Mammary epithelial cell (primary cell): ENCODE measurements around the gene ZNF865.

Experiments
- EZH2 ChIP-seq: IDR thresholded peaks from 2 replicates; pipeline ENCODE4 v1.6.1; 2012; ENCODE audit warnings: low read length, inconsistent platforms, borderline replicate concordance
- TF ChIP-seq, protein P1 (sequence below), 2 donors: IDR thresholded peaks in 1 of 2; conservative IDR thresholded peaks in 1 of 2; 2 replicates each; pipeline ENCODE4 v1.5.1; 2011 to 2012; ENCODE audit warnings: inconsistent platforms in 2 of 2, low read length in 2 of 2, mild to moderate bottlenecking in 2 of 2, control low read depth in 1 of 2, low read depth in 1 of 2; ENCODE audit not compliant: insufficient read depth in 1 of 2; ENCODE audit errors: extremely low read depth in 1 of 2

DNA sequence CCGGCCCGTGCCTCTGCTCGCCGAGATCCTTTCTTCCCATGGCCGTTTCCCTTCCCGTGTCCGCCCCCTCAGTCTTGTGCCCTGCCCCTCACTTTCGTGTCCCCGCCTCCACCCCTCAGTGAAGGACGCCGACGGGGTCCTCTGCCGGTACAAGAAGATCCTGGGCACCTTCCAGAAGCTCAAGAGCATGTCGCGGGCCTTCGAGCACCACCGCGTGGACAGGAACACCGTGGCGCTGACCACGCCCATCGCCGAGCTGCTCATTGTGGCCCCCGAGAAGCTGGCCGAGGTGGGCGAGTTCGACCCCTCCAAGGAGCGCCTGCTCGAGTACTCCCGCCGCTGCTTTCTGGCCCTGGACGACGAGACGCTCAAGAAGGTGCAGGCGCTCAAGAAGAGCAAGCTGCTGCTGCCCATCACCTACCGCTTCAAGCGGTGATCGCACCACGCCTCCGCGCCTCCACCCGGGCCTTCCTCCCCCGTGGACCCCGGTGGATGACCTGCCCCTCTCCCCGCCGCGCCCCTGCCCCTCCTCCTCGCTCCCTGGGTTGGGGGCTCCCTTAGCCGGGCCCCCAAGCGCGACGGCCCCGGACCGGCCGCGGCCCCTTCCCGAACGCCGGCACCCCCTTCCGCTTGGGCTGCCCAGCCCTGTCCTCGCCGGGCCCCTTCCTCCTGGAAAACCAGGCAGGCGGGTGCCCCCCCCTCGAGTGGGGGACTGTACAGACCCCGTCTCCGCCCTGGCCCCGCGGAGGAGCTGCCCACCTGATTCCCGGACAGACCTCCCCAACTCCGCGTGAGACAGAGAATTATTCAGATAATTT lies 47.1 kb downstream of the ZNF865 start:
- TF ChIP-seq, protein P1, sequence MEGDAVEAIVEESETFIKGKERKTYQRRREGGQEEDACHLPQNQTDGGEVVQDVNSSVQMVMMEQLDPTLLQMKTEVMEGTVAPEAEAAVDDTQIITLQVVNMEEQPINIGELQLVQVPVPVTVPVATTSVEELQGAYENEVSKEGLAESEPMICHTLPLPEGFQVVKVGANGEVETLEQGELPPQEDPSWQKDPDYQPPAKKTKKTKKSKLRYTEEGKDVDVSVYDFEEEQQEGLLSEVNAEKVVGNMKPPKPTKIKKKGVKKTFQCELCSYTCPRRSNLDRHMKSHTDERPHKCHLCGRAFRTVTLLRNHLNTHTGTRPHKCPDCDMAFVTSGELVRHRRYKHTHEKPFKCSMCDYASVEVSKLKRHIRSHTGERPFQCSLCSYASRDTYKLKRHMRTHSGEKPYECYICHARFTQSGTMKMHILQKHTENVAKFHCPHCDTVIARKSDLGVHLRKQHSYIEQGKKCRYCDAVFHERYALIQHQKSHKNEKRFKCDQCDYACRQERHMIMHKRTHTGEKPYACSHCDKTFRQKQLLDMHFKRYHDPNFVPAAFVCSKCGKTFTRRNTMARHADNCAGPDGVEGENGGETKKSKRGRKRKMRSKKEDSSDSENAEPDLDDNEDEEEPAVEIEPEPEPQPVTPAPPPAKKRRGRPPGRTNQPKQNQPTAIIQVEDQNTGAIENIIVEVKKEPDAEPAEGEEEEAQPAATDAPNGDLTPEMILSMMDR (conservative IDR thresholded peaks at IDR 0.05 in 1 of 2, IDR thresholded peaks at IDR 0.05 in 1 of 2; ENCODE audit: extremely low read depth in 1 of 2, insufficient read depth in 1 of 2, low read depth in 1 of 2, low read length in 2 of 2): no peak
- TF ChIP-seq EZH2: no peak
